Activated T-cell treated with anti-CD3 and anti-CD28 coated beads, Interleukin-2, amount 50 U/mL, for 4 hours (primary cell): ENCODE data around the gene IRX6. TPM values are rescaled to one million over a fixed set of nuclear protein-coding genes. Genes with fewer than 3 reads are reported as not detected.

Experiments
- ATAC-seq, 2 donors: fragments of 200-7000 bp; cut with Tn5 transposase; one replicate each; pipeline ENCODE4 v1.10.0; 2021
- DNase-seq: peaks from one replicate; pipeline ENCODE4 v3.0.0-alpha.2; 2020
- H3K27me3 Mint-ChIP-seq: one replicate; pipeline ENCODE4 v1.8.0; 2021; ENCODE audit warnings: low read depth, mixed read lengths
- H3K36me3 Mint-ChIP-seq: one replicate; pipeline ENCODE4 v1.8.0; 2022; ENCODE audit warnings: mixed read lengths; ENCODE audit not compliant: insufficient read depth
- H3K4me1 Mint-ChIP-seq: one replicate; pipeline ENCODE4 v1.8.0; 2021; ENCODE audit warnings: low read depth, mixed read lengths
- H3K4me3 Mint-ChIP-seq: one replicate; pipeline ENCODE4 v1.8.0; 2021; ENCODE audit warnings: mild to moderate bottlenecking, moderate library complexity, mixed read lengths
- H3K9me3 Mint-ChIP-seq: one replicate; pipeline ENCODE4 v1.8.0; 2021; ENCODE audit warnings: mixed read lengths
- total RNA-seq, 3 donors: library from RNA; stranded (reverse); gene quantifications; one replicate each; pipeline ENCODE4 v1.2.1, GENCODE V29; 2021

The IRX6 gene
- total RNA-seq, 3 donors from 2014 or later: not detected

- Mint-ChIP-seq H3K4me1 (peaks cover 2% of the 10 kb centered on the region), H3K9me3 (no peaks in the 10 kb centered on the region), H3K27me3 (peaks cover 49% of the 10 kb centered on the region), H3K4me3 (no peak overlapping the region), H3K36me3 (no peaks in the 10 kb centered on the region)
- DNase-seq (no peak), ATAC-seq (no peak)
These were observed 44.0 kb downstream of the IRX6 start for GRCh38 chr16:55367866-55368603.

- H3K4me3 Mint-ChIP-seq: no peak overlapping the region
- no peaks in the 10 kb centered on the region for H3K9me3 Mint-ChIP-seq
- H3K27me3 Mint-ChIP-seq: peaks cover 51% of the 10 kb centered on the region
- DNase-seq: no peak
- no peaks in the 10 kb centered on the region for H3K36me3 Mint-ChIP-seq
- no peak for ATAC-seq
- H3K4me1 Mint-ChIP-seq: peaks cover 2% of the 10 kb centered on the region
These were observed 45.1 kb downstream of the IRX6 start for GRCh38 chr16:55369151-55369550.

- ATAC-seq (no peak), DNase-seq (no peak)
These were observed 46.9 kb downstream of the IRX6 start for GRCh38 chr16:55370762-55371482.

GRCh38 chr16:55372792-55373488, 48.9 kb downstream of the IRX6 start:
- Mint-ChIP-seq H3K4me1 (peaks cover 2% of the 10 kb centered on the region), H3K36me3 (no peaks in the 10 kb centered on the region), H3K27me3 (peaks cover 44% of the 10 kb centered on the region), H3K4me3 (no peak overlapping the region), H3K9me3 (no peaks in the 10 kb centered on the region)
- no peak for DNase-seq
- no peak for ATAC-seq

More at GRCh38 chr16:55370762-55371482, 46.9 kb downstream of the IRX6 start:
- H3K36me3 Mint-ChIP-seq: no peaks in the 10 kb centered on the region
- H3K4me1 Mint-ChIP-seq: peaks cover 2% of the 10 kb centered on the region
- H3K27me3 Mint-ChIP-seq: peaks cover 49% of the 10 kb centered on the region
- no peak overlapping the region for H3K4me3 Mint-ChIP-seq
- no peaks in the 10 kb centered on the region for H3K9me3 Mint-ChIP-seq

GRCh38 chr16:55373489-55373832, 49.5 kb downstream of the IRX6 start:
- DNase-seq (no peak), ATAC-seq (no peak)
- H3K36me3 Mint-ChIP-seq: no peaks in the 10 kb centered on the region
- H3K9me3 Mint-ChIP-seq: no peaks in the 10 kb centered on the region
- peaks cover 2% of the 10 kb centered on the region for H3K4me1 Mint-ChIP-seq
- H3K4me3 Mint-ChIP-seq: no peak overlapping the region
- peaks cover 44% of the 10 kb centered on the region for H3K27me3 Mint-ChIP-seq

- no peak for ATAC-seq
- no peaks in the 10 kb centered on the region for H3K36me3 Mint-ChIP-seq
These were observed 52.0 kb downstream of the IRX6 start for GRCh38 chr16:55376045-55376444.

GRCh38 chr16:55376567-55377167, 52.7 kb downstream of the IRX6 start:
- Mint-ChIP-seq H3K9me3 (no peaks in the 10 kb centered on the region), H3K4me3 (no peak overlapping the region), H3K4me1 (no peaks in the 10 kb centered on the region), H3K36me3 (no peaks in the 10 kb centered on the region), H3K27me3 (peaks cover 15% of the 10 kb centered on the region)
- no peak for ATAC-seq
- DNase-seq: no peak

More at GRCh38 chr16:55376045-55376444, 52.0 kb downstream of the IRX6 start:
- Mint-ChIP-seq H3K4me1 (no peaks in the 10 kb centered on the region), H3K27me3 (peaks cover 21% of the 10 kb centered on the region), H3K4me3 (no peak overlapping the region), H3K9me3 (no peaks in the 10 kb centered on the region)
- DNase-seq: no peak

- ATAC-seq (no peak), DNase-seq (no peak)
- Mint-ChIP-seq H3K36me3 (no peaks in the 10 kb centered on the region), H3K4me1 (no peaks in the 10 kb centered on the region), H3K4me3 (no peak overlapping the region), H3K27me3 (peaks cover 5% of the 10 kb centered on the region), H3K9me3 (no peaks in the 10 kb centered on the region)
These were observed 53.8 kb downstream of the IRX6 start for GRCh38 chr16:55377840-55378239.

- Mint-ChIP-seq H3K9me3 (no peaks in the 10 kb centered on the region), H3K36me3 (no peaks in the 10 kb centered on the region), H3K4me1 (no peaks in the 10 kb centered on the region), H3K27me3 (peaks cover 2% of the 10 kb centered on the region), H3K4me3 (no peak overlapping the region)
- no peak for ATAC-seq
- DNase-seq: no peak
These were observed 54.6 kb downstream of the IRX6 start for GRCh38 chr16:55378616-55379015.

- no peaks in the 10 kb centered on the region for H3K4me1 Mint-ChIP-seq
These were observed 55.4 kb downstream of the IRX6 start for GRCh38 chr16:55379371-55379770.

GRCh38 chr16:55379876-55380390, 55.9 kb downstream of the IRX6 start:
- DNase-seq: no peak
- H3K9me3 Mint-ChIP-seq: no peaks in the 10 kb centered on the region
- H3K4me3 Mint-ChIP-seq: no peak overlapping the region
- no peaks in the 10 kb centered on the region for H3K4me1 Mint-ChIP-seq
- no peaks in the 10 kb centered on the region for H3K36me3 Mint-ChIP-seq
- no peak for ATAC-seq
- H3K27me3 Mint-ChIP-seq: peaks cover 2% of the 10 kb centered on the region

More at GRCh38 chr16:55379371-55379770, 55.4 kb downstream of the IRX6 start:
- Mint-ChIP-seq H3K27me3 (peaks cover 2% of the 10 kb centered on the region), H3K36me3 (no peaks in the 10 kb centered on the region), H3K4me3 (no peak overlapping the region), H3K9me3 (no peaks in the 10 kb centered on the region)
- DNase-seq (no peak), ATAC-seq (no peak)
